ENCODE measurements around the gene APEH.

DNA sequence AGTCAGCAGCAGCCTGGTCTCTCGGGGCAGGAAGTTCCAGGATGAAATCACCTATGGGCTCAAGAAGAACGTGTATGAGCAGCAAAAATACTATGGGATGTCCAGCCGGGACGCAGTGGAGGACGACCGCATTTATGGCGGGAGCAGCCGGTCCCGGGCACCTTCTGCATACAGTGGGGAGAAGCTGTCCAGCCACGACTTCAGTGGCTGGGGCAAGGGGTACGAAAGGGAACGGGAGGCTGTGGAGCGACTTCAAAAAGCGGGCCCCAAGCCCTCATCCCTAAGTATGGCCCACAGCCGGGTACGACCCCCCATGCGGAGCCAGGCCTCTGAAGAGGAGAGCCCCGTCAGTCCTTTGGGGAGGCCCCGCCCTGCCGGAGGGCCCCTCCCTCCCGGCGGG lies 12.1 kb upstream of the APEH start:
- TF ChIP-seq ZNF274 (IDR thresholded peaks at IDR 0.05; ENCODE audit: low read depth, low read length) (no peak), SUZ12 (IDR thresholded peaks at IDR 0.05; ENCODE audit: extremely low read depth, insufficient read depth, insufficient read length) (no peak)

Data from NT2/D1 (cell line).